Stimulated activated CD4-positive, alpha-beta T cell treated with anti-CD3 and anti-CD28 coated beads, Interleukin-4, amount 100 ng/mL, for 48 hours (primary cell): ENCODE data around the gene ANKRD33.
A peak's percentile ranks its signal among the peaks of the same experiment; 100 is the strongest.

Experiments
- DNase-seq, 2 donors: peaks; one replicate each; pipeline ENCODE4 v3.0.0-alpha.2; 2020; ENCODE audit warnings: low read depth in 2 of 2

Gene ANKRD33

GRCh38 chr12:51917041-51917590, 29.2 kb downstream of the ANKRD33 start:
- DNase-seq: no peak

- DNase-seq: no peak
These were observed 30.0 kb downstream of the ANKRD33 start for GRCh38 chr12:51917746-51918453.

DNA sequence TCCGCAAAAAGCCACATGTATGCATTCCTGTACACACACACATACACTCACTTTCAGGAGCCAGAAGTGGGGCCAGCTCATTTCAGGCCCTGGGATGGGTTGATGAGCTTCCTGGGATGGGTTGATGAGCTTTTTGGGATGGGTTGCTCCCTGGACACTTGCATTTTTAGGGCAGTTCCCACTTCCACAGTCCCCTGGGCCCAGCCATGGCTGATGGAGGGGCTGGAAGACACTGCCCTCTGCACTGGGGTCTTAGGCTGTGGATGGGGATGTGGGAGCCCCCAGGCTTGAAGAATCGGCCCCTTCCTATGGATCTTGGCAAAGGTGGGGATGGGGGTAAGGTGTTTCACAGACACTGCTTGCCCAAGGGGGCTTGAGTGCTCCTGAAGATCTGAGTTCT, 32.1 kb downstream of the ANKRD33 start:
- DNase-seq: no peak

DNA sequence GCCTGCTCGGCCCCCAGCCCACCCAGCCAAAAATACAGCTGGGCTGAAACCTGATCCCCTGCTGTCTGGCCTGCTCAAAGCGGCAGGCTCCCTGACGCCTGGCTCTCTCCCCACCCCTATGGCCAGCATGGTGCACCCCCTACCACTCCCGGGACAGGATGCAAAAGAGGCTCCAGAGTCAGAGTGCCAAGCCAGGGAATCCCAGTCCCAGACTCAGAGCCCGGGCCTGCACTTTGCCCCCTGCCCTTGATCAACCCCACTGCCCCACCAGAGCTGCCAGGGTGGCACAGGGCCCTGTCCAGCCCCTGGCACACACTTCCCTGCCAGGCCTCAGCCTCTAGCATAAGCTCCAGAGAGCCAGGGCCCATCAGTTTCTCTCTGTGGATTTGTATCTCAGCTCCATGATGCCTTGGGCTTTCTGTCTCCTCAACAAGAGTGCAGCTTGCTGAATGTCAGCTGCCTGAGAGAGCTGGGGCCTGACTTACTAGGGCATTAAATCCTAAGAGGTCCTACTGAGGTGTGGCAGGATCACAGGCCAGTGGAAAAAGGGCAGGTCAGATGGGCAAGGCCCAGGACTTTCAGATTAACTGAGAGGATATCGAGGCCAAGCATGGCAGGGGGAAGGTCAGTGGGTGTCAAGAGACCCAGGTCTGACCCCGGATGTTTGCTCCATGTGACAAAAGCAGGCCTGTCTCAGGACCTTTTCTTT, 33.3 kb downstream of the ANKRD33 start:
- no peak for DNase-seq

DNA sequence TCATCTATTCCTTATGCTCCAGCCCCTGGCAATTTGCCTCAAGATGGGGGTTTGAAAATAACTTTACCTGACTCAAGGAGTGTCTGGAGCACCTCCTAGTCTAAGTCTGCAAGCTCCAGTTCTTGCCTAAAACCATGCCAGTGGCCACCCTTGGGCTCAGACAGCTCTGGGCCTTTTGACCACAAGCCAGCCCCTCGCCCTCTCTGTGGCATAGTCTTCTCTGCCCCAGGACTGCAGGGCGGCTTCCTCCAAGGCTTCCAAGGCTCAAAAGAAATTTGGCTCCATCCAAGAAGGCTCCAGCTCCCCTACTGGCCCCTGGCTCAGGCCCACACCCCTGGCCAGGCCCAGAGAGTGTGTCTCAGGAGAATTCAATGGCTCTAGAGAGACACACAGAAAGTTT, 34.2 kb downstream of the ANKRD33 start:
- DNase-seq: no peak

GRCh38 chr12:51922762-51923505, 35.0 kb downstream of the ANKRD33 start:
- no peak for DNase-seq

GRCh38 chr12:51923506-51924365, 35.8 kb downstream of the ANKRD33 start:
- DNase-seq: peak; percentile 49 to 55

- DNase-seq: no peak
These were observed 36.8 kb downstream of the ANKRD33 start for GRCh38 chr12:51924551-51925319.

GRCh38 chr12:51925346-51926063, 37.6 kb downstream of the ANKRD33 start:
- no peak for DNase-seq

GRCh38 chr12:51926064-51926632, 38.2 kb downstream of the ANKRD33 start:
- no peak for DNase-seq

DNA sequence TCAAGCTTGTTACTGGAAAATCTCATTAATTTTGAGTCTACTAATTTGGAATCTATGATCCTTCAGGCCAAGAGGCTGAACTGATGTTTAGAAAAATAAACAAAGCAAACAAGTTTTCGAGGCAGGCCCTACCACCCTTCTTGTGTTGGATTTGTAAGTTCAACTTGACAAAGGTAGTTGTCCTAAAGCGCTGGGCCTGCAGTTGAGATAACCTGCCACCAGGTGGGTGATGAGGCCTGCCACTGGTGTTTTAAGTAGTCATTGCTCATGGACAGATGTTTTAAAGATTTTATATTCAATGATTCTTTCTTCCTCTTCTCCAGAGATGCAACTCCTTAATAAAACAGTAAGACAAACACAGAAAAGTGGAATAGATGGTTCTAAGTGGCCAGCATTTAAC, 38.8 kb downstream of the ANKRD33 start:
- DNase-seq: peak; percentile 30 to 44

DNA sequence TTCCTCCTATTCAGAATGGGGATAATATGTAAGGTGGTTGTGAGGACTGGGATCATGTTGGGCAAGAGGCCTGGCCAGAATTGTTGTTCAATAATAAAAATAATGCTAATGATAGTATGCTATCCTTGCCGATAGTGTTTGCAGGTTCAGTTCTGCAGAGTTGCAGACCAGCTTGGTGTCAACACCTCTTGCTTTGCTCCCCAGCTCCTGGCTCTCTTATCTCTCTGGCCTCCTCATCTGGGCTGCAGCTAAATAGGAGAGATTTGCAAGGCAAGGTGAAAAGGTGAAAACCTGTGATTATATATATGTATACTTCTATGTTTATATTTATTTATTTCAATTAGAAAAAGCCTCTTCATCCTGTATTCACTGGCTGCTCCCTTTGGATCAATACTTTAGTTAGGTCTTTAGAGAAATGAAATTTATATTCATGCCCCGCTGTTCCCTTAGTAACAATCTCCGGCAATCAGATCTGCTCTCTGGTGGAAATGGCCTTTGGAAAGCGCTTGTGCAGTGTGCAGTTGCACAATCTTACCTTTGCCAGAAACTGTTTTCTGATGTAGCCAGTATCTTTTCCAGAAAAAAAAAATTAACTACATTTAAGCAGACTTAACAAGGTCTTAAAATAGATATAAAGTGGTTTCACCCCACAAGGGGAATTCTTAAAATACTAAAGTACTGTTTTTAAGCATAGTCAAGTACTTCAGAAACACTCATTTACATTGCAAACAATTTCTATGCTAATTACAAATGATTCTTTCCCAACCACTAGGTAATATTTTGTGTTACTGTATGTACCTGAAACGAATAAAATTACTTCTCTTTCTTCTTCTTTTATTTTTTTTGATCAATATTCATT, 44.5 kb downstream of the ANKRD33 start:
- no peak for DNase-seq

DNA sequence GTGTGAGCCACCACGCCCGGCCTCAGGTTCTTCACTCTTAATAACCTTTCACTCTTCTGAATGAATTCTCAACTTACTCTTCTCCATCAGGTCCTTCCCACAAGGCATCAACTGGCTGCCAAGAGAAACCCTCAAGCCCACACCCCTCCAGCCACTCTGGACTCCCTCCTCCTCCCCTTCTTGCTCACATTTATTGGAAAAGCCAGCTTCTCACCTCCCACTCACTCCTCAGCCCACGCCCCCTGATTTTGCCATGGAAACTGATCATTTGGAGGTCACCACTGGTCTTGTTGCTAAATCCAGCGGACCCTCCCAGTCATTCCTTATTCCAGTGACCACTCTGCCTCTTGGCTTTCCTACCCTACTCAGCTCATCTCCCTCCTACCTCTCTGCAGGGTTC, 46.2 kb downstream of the ANKRD33 start:
- DNase-seq: no peak

GRCh38 chr12:51937926-51938325, 50.0 kb downstream of the ANKRD33 start:
- DNase-seq: no peak

- no peak for DNase-seq
These were observed 50.8 kb downstream of the ANKRD33 start for GRCh38 chr12:51938726-51939125.

DNA sequence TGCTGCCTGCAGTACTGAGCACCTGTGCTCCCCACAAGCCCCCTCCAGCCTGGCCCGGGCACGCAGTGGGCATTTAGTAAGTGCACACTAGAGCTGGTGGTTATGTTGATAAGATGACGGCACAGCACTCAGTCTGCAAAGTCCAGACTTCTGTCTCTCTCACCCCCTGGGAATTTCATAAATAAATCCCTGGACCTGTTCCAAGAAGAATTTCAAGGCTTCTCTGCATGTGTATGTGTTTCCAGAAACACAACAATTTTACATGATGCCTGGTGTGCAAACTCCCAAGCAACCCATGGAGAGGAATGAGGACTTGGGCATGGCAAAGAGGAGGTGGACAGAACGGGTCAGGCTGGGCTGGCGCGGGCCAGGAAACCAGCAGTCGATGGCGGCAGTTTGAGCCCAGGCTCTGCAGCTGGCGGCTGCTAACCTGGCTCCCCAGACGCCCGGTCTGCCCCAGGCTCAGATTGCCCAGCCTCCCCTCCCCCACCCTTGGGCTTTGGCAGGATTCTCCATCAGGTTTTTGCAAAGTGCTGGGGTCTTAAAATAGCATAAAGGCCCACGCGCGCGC, 53.2 kb downstream of the ANKRD33 start:
- no peak for DNase-seq
